Breast epithelium (tissue), 3 donors: Measurements from ENCODE around the gene SEC24C.

Experiments
- CTCF ChIP-seq, 3 donors: fragments of 450-650 bp; IDR thresholded peaks; one replicate each; pipeline ENCODE4 v1.5.1; 2016 to 2017; ENCODE audit warnings: antibody characterized with exemption in 3 of 3, mild to moderate bottlenecking in 3 of 3, moderate library complexity in 3 of 3
- POLR2A ChIP-seq: fragments of 450-650 bp; IDR thresholded peaks from one replicate; pipeline ENCODE4 v1.6.1; 2016; ENCODE audit warnings: antibody characterized with exemption, mild to moderate bottlenecking, moderate library complexity
- POLR2AphosphoS5 ChIP-seq, 3 donors: sonication (generic); formaldehyde crosslinking; IDR thresholded peaks; one replicate each; pipeline ENCODE4 v1.6.1; 2017; ENCODE audit warnings: antibody characterized with exemption in 3 of 3

GRCh38 chr10:73806176-73806950, 62.2 kb downstream of the SEC24C start:
- TF ChIP-seq CTCF (IDR thresholded peaks at IDR 0.05): no peak
- no peak for TF ChIP-seq POLR2A
- TF ChIP-seq POLR2AphosphoS5 (IDR thresholded peaks at IDR 0.05): no peak
